H9 (cell line): ENCODE results near the gene CD9. TPM values are rescaled to one million over a fixed set of nuclear protein-coding genes. Genes with fewer than 3 reads are reported as not detected.

Source experiments
- DNase-seq: peaks from one replicate; pipeline ENCODE4 v3.0.0-alpha.2; 2017
- H2AFZ ChIP-seq: one replicate; pipeline ENCODE4 v1.6.1; 2013; ENCODE audit warnings: mild to moderate bottlenecking, low read length, control low read depth, moderate library complexity
- H2AK5ac ChIP-seq: 2 replicates; pipeline ENCODE4 v1.6.1; 2013; ENCODE audit warnings: low read length, control low read depth, mixed read lengths; ENCODE audit not compliant: insufficient read length
- H2BK120ac ChIP-seq: one replicate; pipeline ENCODE4 v1.6.1; 2013; ENCODE audit warnings: low read depth, mild to moderate bottlenecking, low read length, control low read depth, inconsistent platforms; ENCODE audit not compliant: poor library complexity, severe bottlenecking
- H2BK12ac ChIP-seq: 2 replicates; pipeline ENCODE4 v1.6.1; 2013; ENCODE audit warnings: low read length, control low read depth, mixed read lengths, low read depth; ENCODE audit not compliant: insufficient read length
- H2BK15ac ChIP-seq: 2 replicates; pipeline ENCODE4 v1.6.1; 2013; ENCODE audit warnings: low read depth, low read length, control low read depth
- H2BK20ac ChIP-seq: one replicate; pipeline ENCODE4 v1.6.1; 2013; ENCODE audit warnings: low read depth, mild to moderate bottlenecking, low read length, control low read depth, inconsistent platforms; ENCODE audit not compliant: poor library complexity, severe bottlenecking
- H2BK5ac ChIP-seq: 2 replicates; pipeline ENCODE4 v1.6.1; 2013; ENCODE audit warnings: low read length, control low read depth, mixed read lengths; ENCODE audit not compliant: insufficient read length
- H3K14ac ChIP-seq: 2 replicates; pipeline ENCODE4 v1.6.1; 2013; ENCODE audit warnings: low read length, control low read depth; ENCODE audit not compliant: insufficient read depth
- H3K18ac ChIP-seq: 2 replicates; pipeline ENCODE4 v1.6.1; 2013; ENCODE audit warnings: low read depth, mild to moderate bottlenecking, mixed read lengths, low read length, control low read depth; ENCODE audit not compliant: insufficient read length
- H3K23ac ChIP-seq: 2 replicates; pipeline ENCODE4 v1.6.1; 2013; ENCODE audit warnings: low read length, control low read depth, mixed read lengths, low read depth; ENCODE audit not compliant: insufficient read length
- H3K23me2 ChIP-seq: 2 replicates; pipeline ENCODE4 v1.6.1; 2013; ENCODE audit warnings: low read depth, mild to moderate bottlenecking, mixed read lengths, low read length, control low read depth; ENCODE audit not compliant: insufficient read length, poor library complexity, severe bottlenecking
- H3K27ac ChIP-seq: 2 replicates; pipeline ENCODE4 v1.5.1; 2013; ENCODE audit warnings: low read length, control low read depth, mixed read lengths, low read depth; ENCODE audit not compliant: insufficient read length
- H3K27me3 ChIP-seq: 2 replicates; pipeline ENCODE4 v1.6.1; 2013; ENCODE audit warnings: low read length, control low read depth, inconsistent platforms; ENCODE audit not compliant: insufficient read depth
- H3K4ac ChIP-seq: 2 replicates; pipeline ENCODE4 v1.6.1; 2013; ENCODE audit warnings: low read depth, mild to moderate bottlenecking, control low read depth, inconsistent platforms, low read length, moderate library complexity
- H3K4me1 ChIP-seq: 2 replicates; pipeline ENCODE4 v1.6.1; 2013; ENCODE audit warnings: low read length, control low read depth, inconsistent platforms; ENCODE audit not compliant: insufficient read depth
- H3K4me2 ChIP-seq: 2 replicates; pipeline ENCODE4 v1.6.1; 2013; ENCODE audit warnings: low read length, control low read depth, mixed read lengths; ENCODE audit not compliant: insufficient read length, insufficient read depth
- H3K56ac ChIP-seq: 2 replicates; pipeline ENCODE4 v1.6.1; 2013; ENCODE audit warnings: low read depth, mild to moderate bottlenecking, mixed read lengths, low read length, control low read depth; ENCODE audit not compliant: insufficient read length
- H3K79me1 ChIP-seq: 2 replicates; pipeline ENCODE4 v1.6.1; 2013; ENCODE audit warnings: low read depth, mild to moderate bottlenecking, moderate library complexity, low read length, control low read depth, inconsistent platforms; ENCODE audit not compliant: insufficient read depth, poor library complexity, severe bottlenecking
- H3K79me2 ChIP-seq: 2 replicates; pipeline ENCODE4 v1.6.1; 2013; ENCODE audit warnings: low read length, control low read depth, inconsistent platforms; ENCODE audit not compliant: insufficient read depth
- H3K9ac ChIP-seq: 2 replicates; pipeline ENCODE4 v1.6.1; 2013; ENCODE audit warnings: low read length, control low read depth, mixed read lengths; ENCODE audit not compliant: insufficient read length; ENCODE audit errors: extremely low read depth
- H3K9me3 ChIP-seq: one replicate; pipeline ENCODE4 v1.6.1; 2013; ENCODE audit warnings: low read depth, low read length, inconsistent platforms; ENCODE audit not compliant: control insufficient read depth
- H3T11ph ChIP-seq: one replicate; pipeline ENCODE4 v1.6.1; 2013; ENCODE audit warnings: mild to moderate bottlenecking, low read length, control low read depth, inconsistent platforms
- H4K20me1 ChIP-seq: one replicate; pipeline ENCODE4 v1.6.1; 2013; ENCODE audit not compliant: control insufficient read depth, insufficient read length, insufficient read depth
- H4K5ac ChIP-seq: 2 replicates; pipeline ENCODE4 v1.6.1; 2013; ENCODE audit warnings: low read depth, mild to moderate bottlenecking, mixed read lengths, low read length, control low read depth; ENCODE audit not compliant: insufficient read length
- H4K8ac ChIP-seq: replicated peaks from 2 replicates; pipeline ENCODE4 v1.6.1; 2013; ENCODE audit warnings: low read length, control low read depth, mixed read lengths, low read depth; ENCODE audit not compliant: insufficient read length
- H4K91ac ChIP-seq: 2 replicates; pipeline ENCODE4 v1.6.1; 2013; ENCODE audit warnings: low read depth, mild to moderate bottlenecking, moderate library complexity, mixed read lengths, low read length, control low read depth; ENCODE audit not compliant: insufficient read length
- H3K27ac Mint-ChIP-seq, 3 experiments: 2 replicates in 2 of 3; 3 replicates in 1 of 3; pipeline ENCODE4 v1.8.0; 2020 to 2021; ENCODE audit warnings: mixed read lengths in 3 of 3, mild to moderate bottlenecking in 1 of 3, moderate library complexity in 1 of 3
- H3K27me3 Mint-ChIP-seq: 2 replicates; pipeline ENCODE4 v1.8.0; 2021; ENCODE audit warnings: low read depth, mild to moderate bottlenecking, moderate library complexity, mixed read lengths
- H3K36me3 Mint-ChIP-seq, 3 experiments: 2 replicates in 2 of 3; 3 replicates in 1 of 3; pipeline ENCODE4 v1.8.0; 2020 to 2021; ENCODE audit warnings: low read depth in 3 of 3, mixed read lengths in 3 of 3; ENCODE audit not compliant: insufficient read depth in 1 of 3
- H3K4me1 Mint-ChIP-seq, 2 experiments: 2 replicates each; pipeline ENCODE4 v1.8.0; 2020; ENCODE audit warnings: mixed read lengths in 2 of 2
- H3K4me3 Mint-ChIP-seq, 2 experiments: 2 replicates in 1 of 2; 3 replicates in 1 of 2; pipeline ENCODE4 v1.8.0; 2020 to 2021; ENCODE audit warnings: mild to moderate bottlenecking in 2 of 2, mixed read lengths in 2 of 2, moderate library complexity in 1 of 2
- H3K9me3 Mint-ChIP-seq, 2 experiments: 2 replicates in 1 of 2; 3 replicates in 1 of 2; pipeline ENCODE4 v1.8.0; 2020; ENCODE audit warnings: mild to moderate bottlenecking in 2 of 2, mixed read lengths in 2 of 2, moderate library complexity in 1 of 2
- CTCF ChIP-seq: fragments of 200-600 bp; sonication (generic); conservative IDR thresholded peaks from 3 replicates; pipeline ENCODE4 v1.8.0; 2021; ENCODE audit warnings: antibody characterized with exemption, mild to moderate bottlenecking
- WGBS: extraction: QIAGEN DNeasy Blood & Tissue Kit; methylation state at CpG from one replicate; pipeline ENCODE4 v1.1.7; 2013; ENCODE audit warnings: missing lambda C conversion rate, low lambda C conversion rate, mixed read lengths; ENCODE audit not compliant: insufficient read length; ENCODE audit errors: extremely low coverage; 5-methylcytosine and 5-hydroxymethylcytosine counted together
- total RNA-seq: library from RNA; stranded (reverse); gene quantifications from 2 replicates; pipeline ENCODE4 v1.2.1, GENCODE V29; 2021

CD9 gene
- total RNA-seq, 1 experiment from 2014 or later: 132 TPM

GRCh38 chr12:6154730-6155459, 45.3 kb upstream of the CD9 start:
- Mint-ChIP-seq H3K36me3 (no peaks in the 10 kb centered on the region), H3K27me3 (no peaks in the 10 kb centered on the region), H3K4me3 (no peak overlapping the region), H3K4me1 (0 out of 4 replicates have a peak, but pooled peaks cover 0 to 4% of the 10 kb centered on the region in 2 experiments), H3K9me3 (no peaks in the 10 kb centered on the region), H3K27ac (no peak overlapping the region)
- Histone ChIP-seq H3K79me2 (no peaks in the 10 kb centered on the region), H4K91ac (no peak overlapping the region), H2BK120ac (no peak overlapping the region), H2AK5ac (no peak overlapping the region), H3K4me1 (no peaks in the 10 kb centered on the region), H3K23me2 (no peaks in the 10 kb centered on the region), H2BK5ac (no peak overlapping the region), H3K14ac (no peak overlapping the region), H3K79me1 (no peaks in the 10 kb centered on the region), H4K20me1 (no peaks in the 10 kb centered on the region), H3K23ac (no peak overlapping the region), H2BK12ac (no peak overlapping the region), H3K4me2 (no peak overlapping the region), H2AFZ (no peak overlapping the region), H3K4ac (no peak overlapping the region), H3T11ph (no peak overlapping the region), H2BK20ac (no peak overlapping the region), H2BK15ac (no peak overlapping the region), H3K9me3 (no peaks in the 10 kb centered on the region), H3K27me3 (no peaks in the 10 kb centered on the region), H3K56ac (no peak overlapping the region), H4K8ac (no peak overlapping the region), H3K9ac (no peak overlapping the region), H3K27ac (no peak overlapping the region), H4K5ac (no peak overlapping the region), H3K18ac (no peak overlapping the region)
- WGBS: no CpG with 5 or more reads among the region's 15 CpGs
- no peak for TF ChIP-seq CTCF
- DNase-seq: peak; percentile 33
